ENCODE results near the gene ATXN1. TPM values are rescaled to one million over a fixed set of nuclear protein-coding genes. Genes with fewer than 3 reads are reported as not detected.
A peak's percentile ranks its signal among the peaks of the same experiment; 100 is the strongest.

Gene ATXN1
- total and polyA plus RNA-seq, 2 of the 13 experiments (the other 11 are each of a cell fraction or from before 2014, with no cell fraction given), result 20.7 to 39.5 TPM

DNA sequence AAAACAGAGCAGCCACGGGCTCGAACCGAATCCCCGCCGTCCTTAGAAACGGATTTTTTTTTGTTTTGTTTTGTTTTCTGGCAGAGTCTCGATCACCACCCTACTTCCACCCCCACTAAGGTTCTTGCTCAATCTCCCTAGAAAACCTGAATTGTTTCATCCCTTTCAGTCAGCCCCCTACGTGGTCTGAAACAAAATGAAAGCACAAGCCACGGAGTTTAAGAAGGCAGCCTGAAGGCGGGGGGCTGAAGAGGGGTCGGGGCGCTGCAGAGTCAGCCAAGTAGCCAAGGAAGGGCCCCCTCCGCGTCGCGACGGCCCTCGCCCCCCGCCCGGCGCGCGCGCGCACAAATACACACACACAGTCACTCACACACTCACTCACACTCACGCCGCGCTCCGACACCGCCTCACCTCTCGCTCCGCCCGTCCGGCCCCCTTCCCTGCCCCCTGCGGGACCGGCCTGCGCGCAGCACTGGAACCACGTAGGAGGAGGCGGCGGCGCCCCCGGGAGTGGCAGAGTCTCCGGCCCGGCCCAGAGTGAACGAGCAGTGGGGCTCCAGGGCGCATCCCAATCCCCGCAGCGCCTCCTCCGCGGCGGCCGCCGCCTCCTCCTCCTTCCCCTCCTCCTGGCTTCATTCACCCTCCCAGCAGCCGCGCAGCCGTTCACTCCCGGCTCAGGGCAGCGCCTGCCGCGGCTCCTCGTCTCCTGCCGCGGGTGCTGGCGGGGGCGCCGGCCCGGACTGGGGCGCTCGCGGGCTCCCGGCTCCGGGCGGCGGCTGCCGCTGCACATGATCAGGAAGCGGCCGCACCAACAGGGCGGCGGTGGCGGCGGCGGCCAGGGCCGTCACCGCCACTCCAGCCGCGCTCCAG, 1.4 kb downstream of the ATXN1 start (continued):
- TF ChIP-seq, protein P1, sequence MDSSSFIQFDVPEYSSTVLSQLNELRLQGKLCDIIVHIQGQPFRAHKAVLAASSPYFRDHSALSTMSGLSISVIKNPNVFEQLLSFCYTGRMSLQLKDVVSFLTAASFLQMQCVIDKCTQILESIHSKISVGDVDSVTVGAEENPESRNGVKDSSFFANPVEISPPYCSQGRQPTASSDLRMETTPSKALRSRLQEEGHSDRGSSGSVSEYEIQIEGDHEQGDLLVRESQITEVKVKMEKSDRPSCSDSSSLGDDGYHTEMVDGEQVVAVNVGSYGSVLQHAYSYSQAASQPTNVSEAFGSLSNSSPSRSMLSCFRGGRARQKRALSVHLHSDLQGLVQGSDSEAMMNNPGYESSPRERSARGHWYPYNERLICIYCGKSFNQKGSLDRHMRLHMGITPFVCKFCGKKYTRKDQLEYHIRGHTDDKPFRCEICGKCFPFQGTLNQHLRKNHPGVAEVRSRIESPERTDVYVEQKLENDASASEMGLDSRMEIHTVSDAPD (CRISPR knock-in tag; IDR thresholded peaks at IDR 0.05), result peak; percentile 41; the same call in 1 of the 2 replicates
- TF ChIP-seq ZNF292 (CRISPR knock-in tag; IDR thresholded peaks at IDR 0.05; ENCODE audit: borderline replicate concordance, low read depth) (peak; percentile 65; the same call in 1 of the 2 replicates), FLYWCH1 (CRISPR knock-in tag; IDR thresholded peaks at IDR 0.05) (no peak), ZFP1 (CRISPR knock-in tag; IDR thresholded peaks at IDR 0.05) (no peak), ZNF343 (CRISPR knock-in tag; IDR thresholded peaks at IDR 0.05) (no peak), PCBP1 (IDR thresholded peaks at IDR 0.05; ENCODE audit: borderline replicate concordance, low read depth, low read length) (0 out of 2 replicates have a peak, but pooled peaks have one; percentile 48), GFI1 (CRISPR knock-in tag; IDR thresholded peaks at IDR 0.05; ENCODE audit: borderline replicate concordance) (peak; percentile 21; the same call in 1 of the 2 replicates), ZNF567 (CRISPR knock-in tag; IDR thresholded peaks at IDR 0.05; ENCODE audit: borderline replicate concordance) (peak; percentile 81; the same call in 1 of the 2 replicates), NFE2L1 (CRISPR knock-in tag; IDR thresholded peaks at IDR 0.05; ENCODE audit: borderline replicate concordance) (no peak), ZNF703 (CRISPR knock-in tag; IDR thresholded peaks at IDR 0.05; ENCODE audit: borderline replicate concordance) (no peak), POLR2A (IDR thresholded peaks at IDR 0.05; ENCODE audit: insufficient read depth in 1 of 2, low read depth in 2 of 2, low read length in 2 of 2) (peak; percentile 73 to 78)
- TF ChIP-seq, protein P2, sequence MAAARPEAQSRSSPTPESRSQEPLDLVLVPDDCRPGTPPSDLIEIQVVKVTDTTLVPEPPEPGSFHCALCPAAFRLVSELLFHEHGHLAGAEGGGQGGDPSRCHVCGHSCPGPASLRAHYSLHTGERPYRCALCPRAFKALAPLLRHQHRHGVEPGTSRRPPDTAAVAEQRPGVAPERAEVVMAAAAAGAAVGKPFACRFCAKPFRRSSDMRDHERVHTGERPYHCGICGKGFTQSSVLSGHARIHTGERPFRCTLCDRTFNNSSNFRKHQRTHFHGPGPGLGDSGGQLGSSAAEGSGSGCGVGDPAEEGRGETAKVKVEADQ (CRISPR knock-in tag; IDR thresholded peaks at IDR 0.05; ENCODE audit: borderline replicate concordance), result peak; percentile 31; the same call in 1 of the 2 replicates
- TF ChIP-seq, protein P3, sequence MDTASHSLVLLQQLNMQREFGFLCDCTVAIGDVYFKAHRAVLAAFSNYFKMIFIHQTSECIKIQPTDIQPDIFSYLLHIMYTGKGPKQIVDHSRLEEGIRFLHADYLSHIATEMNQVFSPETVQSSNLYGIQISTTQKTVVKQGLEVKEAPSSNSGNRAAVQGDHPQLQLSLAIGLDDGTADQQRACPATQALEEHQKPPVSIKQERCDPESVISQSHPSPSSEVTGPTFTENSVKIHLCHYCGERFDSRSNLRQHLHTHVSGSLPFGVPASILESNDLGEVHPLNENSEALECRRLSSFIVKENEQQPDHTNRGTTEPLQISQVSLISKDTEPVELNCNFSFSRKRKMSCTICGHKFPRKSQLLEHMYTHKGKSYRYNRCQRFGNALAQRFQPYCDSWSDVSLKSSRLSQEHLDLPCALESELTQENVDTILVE (CRISPR knock-in tag; IDR thresholded peaks at IDR 0.05), result no peak
- TF ChIP-seq, protein P4, sequence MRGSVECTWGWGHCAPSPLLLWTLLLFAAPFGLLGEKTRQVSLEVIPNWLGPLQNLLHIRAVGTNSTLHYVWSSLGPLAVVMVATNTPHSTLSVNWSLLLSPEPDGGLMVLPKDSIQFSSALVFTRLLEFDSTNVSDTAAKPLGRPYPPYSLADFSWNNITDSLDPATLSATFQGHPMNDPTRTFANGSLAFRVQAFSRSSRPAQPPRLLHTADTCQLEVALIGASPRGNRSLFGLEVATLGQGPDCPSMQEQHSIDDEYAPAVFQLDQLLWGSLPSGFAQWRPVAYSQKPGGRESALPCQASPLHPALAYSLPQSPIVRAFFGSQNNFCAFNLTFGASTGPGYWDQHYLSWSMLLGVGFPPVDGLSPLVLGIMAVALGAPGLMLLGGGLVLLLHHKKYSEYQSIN (CRISPR knock-in tag; IDR thresholded peaks at IDR 0.05; ENCODE audit: borderline replicate concordance), result no peak
- TF ChIP-seq, protein P5, sequence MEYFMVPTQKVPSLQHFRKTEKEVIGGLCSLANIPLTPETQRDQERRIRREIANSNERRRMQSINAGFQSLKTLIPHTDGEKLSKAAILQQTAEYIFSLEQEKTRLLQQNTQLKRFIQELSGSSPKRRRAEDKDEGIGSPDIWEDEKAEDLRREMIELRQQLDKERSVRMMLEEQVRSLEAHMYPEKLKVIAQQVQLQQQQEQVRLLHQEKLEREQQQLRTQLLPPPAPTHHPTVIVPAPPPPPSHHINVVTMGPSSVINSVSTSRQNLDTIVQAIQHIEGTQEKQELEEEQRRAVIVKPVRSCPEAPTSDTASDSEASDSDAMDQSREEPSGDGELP (IDR thresholded peaks at IDR 0.05; ENCODE audit: borderline replicate concordance, low read depth), result no peak
- TF ChIP-seq, protein P6, sequence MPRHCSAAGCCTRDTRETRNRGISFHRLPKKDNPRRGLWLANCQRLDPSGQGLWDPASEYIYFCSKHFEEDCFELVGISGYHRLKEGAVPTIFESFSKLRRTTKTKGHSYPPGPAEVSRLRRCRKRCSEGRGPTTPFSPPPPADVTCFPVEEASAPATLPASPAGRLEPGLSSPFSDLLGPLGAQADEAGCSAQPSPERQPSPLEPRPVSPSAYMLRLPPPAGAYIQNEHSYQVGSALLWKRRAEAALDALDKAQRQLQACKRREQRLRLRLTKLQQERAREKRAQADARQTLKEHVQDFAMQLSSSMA (CRISPR knock-in tag; IDR thresholded peaks at IDR 0.05), result peak; percentile 83; the same call in 1 of the 2 replicates
- TF ChIP-seq, protein P7, sequence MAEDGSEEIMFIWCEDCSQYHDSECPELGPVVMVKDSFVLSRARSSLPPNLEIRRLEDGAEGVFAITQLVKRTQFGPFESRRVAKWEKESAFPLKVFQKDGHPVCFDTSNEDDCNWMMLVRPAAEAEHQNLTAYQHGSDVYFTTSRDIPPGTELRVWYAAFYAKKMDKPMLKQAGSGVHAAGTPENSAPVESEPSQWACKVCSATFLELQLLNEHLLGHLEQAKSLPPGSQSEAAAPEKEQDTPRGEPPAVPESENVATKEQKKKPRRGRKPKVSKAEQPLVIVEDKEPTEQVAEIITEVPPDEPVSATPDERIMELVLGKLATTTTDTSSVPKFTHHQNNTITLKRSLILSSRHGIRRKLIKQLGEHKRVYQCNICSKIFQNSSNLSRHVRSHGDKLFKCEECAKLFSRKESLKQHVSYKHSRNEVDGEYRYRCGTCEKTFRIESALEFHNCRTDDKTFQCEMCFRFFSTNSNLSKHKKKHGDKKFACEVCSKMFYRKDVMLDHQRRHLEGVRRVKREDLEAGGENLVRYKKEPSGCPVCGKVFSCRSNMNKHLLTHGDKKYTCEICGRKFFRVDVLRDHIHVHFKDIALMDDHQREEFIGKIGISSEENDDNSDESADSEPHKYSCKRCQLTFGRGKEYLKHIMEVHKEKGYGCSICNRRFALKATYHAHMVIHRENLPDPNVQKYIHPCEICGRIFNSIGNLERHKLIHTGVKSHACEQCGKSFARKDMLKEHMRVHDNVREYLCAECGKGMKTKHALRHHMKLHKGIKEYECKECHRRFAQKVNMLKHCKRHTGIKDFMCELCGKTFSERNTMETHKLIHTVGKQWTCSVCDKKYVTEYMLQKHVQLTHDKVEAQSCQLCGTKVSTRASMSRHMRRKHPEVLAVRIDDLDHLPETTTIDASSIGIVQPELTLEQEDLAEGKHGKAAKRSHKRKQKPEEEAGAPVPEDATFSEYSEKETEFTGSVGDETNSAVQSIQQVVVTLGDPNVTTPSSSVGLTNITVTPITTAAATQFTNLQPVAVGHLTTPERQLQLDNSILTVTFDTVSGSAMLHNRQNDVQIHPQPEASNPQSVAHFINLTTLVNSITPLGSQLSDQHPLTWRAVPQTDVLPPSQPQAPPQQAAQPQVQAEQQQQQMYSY (CRISPR knock-in tag; IDR thresholded peaks at IDR 0.05), result 0 out of 2 replicates have a peak, but pooled peaks have one; percentile 10
